HEK293 (cell line): Measurements from ENCODE around the gene LARP1.
"Not testable (repeated sequence)": the region's sequence is repeated elsewhere in the genome, so short reads cannot be mapped to it uniquely, and the experiment has no call there.

Source experiments
- CTCF ChIA-PET: fragments of 350-600 bp; formaldehyde crosslinking; extraction: SDS; loops from one replicate; lab custom pipeline; 2021; ENCODE audit warnings: antibody characterized with exemption; lab: Yijun Ruan, JAX
- POLR2A ChIA-PET: fragments of 300-600 bp; formaldehyde crosslinking; extraction: SDS; loops from one replicate; lab custom pipeline; 2020; ENCODE audit warnings: antibody characterized with exemption, inconsistent platforms; lab: Yijun Ruan, JAX
- H3K27ac ChIP-seq: fragments of 200-500 bp; sonication (Bioruptor generic); 2 replicates; pipeline ENCODE4 v1.5.1; 2014; ENCODE audit warnings: low read depth, low read length, control low read depth, inconsistent platforms; ENCODE audit errors: extremely low read depth
- H3K36me3 ChIP-seq, 2 experiments: fragments of 200-500 bp in 1 of 2; sonication (Bioruptor generic) in 1 of 2; 1 replicate in 1 of 2; 2 replicates in 1 of 2; pipeline ENCODE4 v1.5.1; 2014 to 2017; ENCODE audit warnings: inconsistent platforms in 2 of 2, low read length in 2 of 2; ENCODE audit not compliant: control insufficient read depth in 2 of 2, insufficient read depth in 1 of 2
- H3K4me1 ChIP-seq: fragments of 200-500 bp; sonication (Bioruptor generic); 2 replicates; pipeline ENCODE4 v1.5.1; 2014; ENCODE audit warnings: mild to moderate bottlenecking, low read length, inconsistent platforms; ENCODE audit not compliant: control insufficient read depth, insufficient read depth
- H3K4me3 ChIP-seq: 2 replicates; pipeline ENCODE4 v1.5.1; 2011; ENCODE audit warnings: low read depth, mild to moderate bottlenecking, control low read depth, low read length, moderate library complexity
- H3K9me3 ChIP-seq: fragments of 200-500 bp; sonication (Bioruptor generic); 2 replicates; pipeline ENCODE4 v1.5.1; 2014; ENCODE audit warnings: low read depth, low read length, inconsistent platforms; ENCODE audit not compliant: control insufficient read depth, insufficient read depth
- KLF9 ChIP-seq: fragments of 450-650 bp; formaldehyde crosslinking; IDR thresholded peaks from 2 replicates; pipeline ENCODE4 v1.5.1; 2016; ENCODE audit warnings: missing biosample characterization, missing genetic modification characterization, low read depth
- REST ChIP-seq: fragments of 450-650 bp; formaldehyde crosslinking; IDR thresholded peaks from 2 replicates; pipeline ENCODE4 v1.5.1; 2016; ENCODE audit warnings: missing biosample characterization, missing genetic modification characterization
- ZBTB8A ChIP-seq: fragments of 450-650 bp; formaldehyde crosslinking; IDR thresholded peaks from 2 replicates; pipeline ENCODE4 v1.5.1; 2016; ENCODE audit warnings: missing biosample characterization, missing genetic modification characterization
- ZNF140 ChIP-seq: fragments of 450-650 bp; formaldehyde crosslinking; IDR thresholded peaks from 2 replicates; pipeline ENCODE4 v1.5.1; 2016; ENCODE audit warnings: missing biosample characterization, missing genetic modification characterization
- ZNF211 ChIP-seq: fragments of 450-650 bp; formaldehyde crosslinking; IDR thresholded peaks from 2 replicates; pipeline ENCODE4 v1.5.1; 2016; ENCODE audit warnings: low read depth, missing biosample characterization, missing genetic modification characterization
- ZNF394 ChIP-seq: fragments of 450-650 bp; formaldehyde crosslinking; IDR thresholded peaks from 2 replicates; pipeline ENCODE4 v1.5.1; 2016; ENCODE audit warnings: missing biosample characterization, missing genetic modification characterization, mild to moderate bottlenecking, moderate library complexity, borderline replicate concordance
- ZNF426 ChIP-seq: fragments of 450-650 bp; formaldehyde crosslinking; IDR thresholded peaks from 2 replicates; pipeline ENCODE4 v1.5.1; 2017; ENCODE audit warnings: missing biosample characterization, missing genetic modification characterization, mild to moderate bottlenecking, inconsistent platforms, moderate library complexity
- ZNF555 ChIP-seq: fragments of 450-650 bp; formaldehyde crosslinking; conservative IDR thresholded peaks from 2 replicates; pipeline ENCODE4 v1.5.1; 2017; ENCODE audit warnings: missing biosample characterization, mild to moderate bottlenecking, missing genetic modification characterization, inconsistent platforms
- ZNF623 ChIP-seq: fragments of 450-650 bp; formaldehyde crosslinking; IDR thresholded peaks from 2 replicates; pipeline ENCODE4 v1.5.1; 2016; ENCODE audit warnings: missing biosample characterization, missing genetic modification characterization
- ZNF654 ChIP-seq: fragments of 450-650 bp; formaldehyde crosslinking; IDR thresholded peaks from 2 replicates; pipeline ENCODE4 v1.5.1; 2016; ENCODE audit warnings: low read depth, missing biosample characterization, missing genetic modification characterization
- ZNF664 ChIP-seq: fragments of 450-650 bp; formaldehyde crosslinking; IDR thresholded peaks from 2 replicates; pipeline ENCODE4 v1.5.1; 2016; ENCODE audit warnings: missing biosample characterization, missing genetic modification characterization
- ZXDB ChIP-seq: fragments of 450-650 bp; formaldehyde crosslinking; IDR thresholded peaks from 2 replicates; pipeline ENCODE4 v1.5.1; 2016; ENCODE audit warnings: missing biosample characterization, missing genetic modification characterization
- TF ChIP-seq, protein P1 (sequence below): fragments of 450-650 bp; formaldehyde crosslinking; conservative IDR thresholded peaks from 2 replicates; pipeline ENCODE4 v1.5.1; 2016; ENCODE audit warnings: low read depth, missing biosample characterization, missing genetic modification characterization
- TF ChIP-seq, protein P2 (sequence below): fragments of 450-650 bp; formaldehyde crosslinking; conservative IDR thresholded peaks from 2 replicates; pipeline ENCODE4 v1.5.1; 2016; ENCODE audit warnings: low read depth, missing biosample characterization, missing genetic modification characterization

Gene LARP1

GRCh38 chr5:154734370-154735248, 20.6 kb upstream of the LARP1 start:
- ChIA-PET CTCF (interaction anchor here (0.6 kb wide), 1 partner anchor 31 kb away, joined by 7 read pairs; no protein-coding TSS in a partner anchor), POLR2A (no interaction called here)
- no peaks in the 10 kb centered on the region for H3K4me1 ChIP-seq
- no peak overlapping the region for H3K4me3 ChIP-seq
- H3K27ac ChIP-seq, result no peak overlapping the region
- TF ChIP-seq KLF9, result no peak
- peak; percentile 91 for TF ChIP-seq ZNF211 (tag by site-specific recombination)
- H3K36me3 ChIP-seq, result no peaks in the 10 kb centered on the region
- H3K9me3 ChIP-seq, result no peaks in the 10 kb centered on the region

GRCh38 chr5:154735362-154735761, 19.8 kb upstream of the LARP1 start:
- H3K4me1 ChIP-seq, H3K36me3 ChIP-seq, POLR2A ChIA-PET, H3K4me3 ChIP-seq, CTCF ChIA-PET, H3K9me3 ChIP-seq, H3K27ac ChIP-seq: not testable (repeated sequence)
- TF ChIP-seq ZNF140 (peak; percentile 39; the same call in 1 of the 2 replicates), ZNF394 (tag by site-specific recombination) (peak; percentile 83; the same call in 1 of the 2 replicates), ZNF623 (tag by site-specific recombination) (peak; percentile 57), ZNF426 (tag by site-specific recombination) (peak; percentile 68), ZBTB8A (tag by site-specific recombination) (peak; percentile 62), ZNF555 (peak; percentile 60), ZNF654 (tag by site-specific recombination) (peak; percentile 11; the same call in 1 of the 2 replicates), REST (tag by site-specific recombination) (peak; percentile 58), ZXDB (0 out of 2 replicates have a peak, but pooled peaks have one; percentile 37), ZNF664 (tag by site-specific recombination) (0 out of 2 replicates have a peak, but pooled peaks have one; percentile 22)
- TF ChIP-seq, protein P1, sequence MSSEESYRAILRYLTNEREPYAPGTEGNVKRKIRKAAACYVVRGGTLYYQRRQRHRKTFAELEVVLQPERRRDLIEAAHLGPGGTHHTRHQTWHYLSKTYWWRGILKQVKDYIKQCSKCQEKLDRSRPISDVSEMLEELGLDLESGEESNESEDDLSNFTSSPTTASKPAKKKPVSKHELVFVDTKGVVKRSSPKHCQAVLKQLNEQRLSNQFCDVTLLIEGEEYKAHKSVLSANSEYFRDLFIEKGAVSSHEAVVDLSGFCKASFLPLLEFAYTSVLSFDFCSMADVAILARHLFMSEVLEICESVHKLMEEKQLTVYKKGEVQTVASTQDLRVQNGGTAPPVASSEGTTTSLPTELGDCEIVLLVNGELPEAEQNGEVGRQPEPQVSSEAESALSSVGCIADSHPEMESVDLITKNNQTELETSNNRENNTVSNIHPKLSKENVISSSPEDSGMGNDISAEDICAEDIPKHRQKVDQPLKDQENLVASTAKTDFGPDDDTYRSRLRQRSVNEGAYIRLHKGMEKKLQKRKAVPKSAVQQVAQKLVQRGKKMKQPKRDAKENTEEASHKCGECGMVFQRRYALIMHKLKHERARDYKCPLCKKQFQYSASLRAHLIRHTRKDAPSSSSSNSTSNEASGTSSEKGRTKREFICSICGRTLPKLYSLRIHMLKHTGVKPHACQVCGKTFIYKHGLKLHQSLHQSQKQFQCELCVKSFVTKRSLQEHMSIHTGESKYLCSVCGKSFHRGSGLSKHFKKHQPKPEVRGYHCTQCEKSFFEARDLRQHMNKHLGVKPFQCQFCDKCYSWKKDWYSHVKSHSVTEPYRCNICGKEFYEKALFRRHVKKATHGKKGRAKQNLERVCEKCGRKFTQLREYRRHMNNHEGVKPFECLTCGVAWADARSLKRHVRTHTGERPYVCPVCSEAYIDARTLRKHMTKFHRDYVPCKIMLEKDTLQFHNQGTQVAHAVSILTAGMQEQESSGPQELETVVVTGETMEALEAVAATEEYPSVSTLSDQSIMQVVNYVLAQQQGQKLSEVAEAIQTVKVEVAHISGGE (tag by site-specific recombination), result peak; percentile 68
- TF ChIP-seq, protein P2, sequence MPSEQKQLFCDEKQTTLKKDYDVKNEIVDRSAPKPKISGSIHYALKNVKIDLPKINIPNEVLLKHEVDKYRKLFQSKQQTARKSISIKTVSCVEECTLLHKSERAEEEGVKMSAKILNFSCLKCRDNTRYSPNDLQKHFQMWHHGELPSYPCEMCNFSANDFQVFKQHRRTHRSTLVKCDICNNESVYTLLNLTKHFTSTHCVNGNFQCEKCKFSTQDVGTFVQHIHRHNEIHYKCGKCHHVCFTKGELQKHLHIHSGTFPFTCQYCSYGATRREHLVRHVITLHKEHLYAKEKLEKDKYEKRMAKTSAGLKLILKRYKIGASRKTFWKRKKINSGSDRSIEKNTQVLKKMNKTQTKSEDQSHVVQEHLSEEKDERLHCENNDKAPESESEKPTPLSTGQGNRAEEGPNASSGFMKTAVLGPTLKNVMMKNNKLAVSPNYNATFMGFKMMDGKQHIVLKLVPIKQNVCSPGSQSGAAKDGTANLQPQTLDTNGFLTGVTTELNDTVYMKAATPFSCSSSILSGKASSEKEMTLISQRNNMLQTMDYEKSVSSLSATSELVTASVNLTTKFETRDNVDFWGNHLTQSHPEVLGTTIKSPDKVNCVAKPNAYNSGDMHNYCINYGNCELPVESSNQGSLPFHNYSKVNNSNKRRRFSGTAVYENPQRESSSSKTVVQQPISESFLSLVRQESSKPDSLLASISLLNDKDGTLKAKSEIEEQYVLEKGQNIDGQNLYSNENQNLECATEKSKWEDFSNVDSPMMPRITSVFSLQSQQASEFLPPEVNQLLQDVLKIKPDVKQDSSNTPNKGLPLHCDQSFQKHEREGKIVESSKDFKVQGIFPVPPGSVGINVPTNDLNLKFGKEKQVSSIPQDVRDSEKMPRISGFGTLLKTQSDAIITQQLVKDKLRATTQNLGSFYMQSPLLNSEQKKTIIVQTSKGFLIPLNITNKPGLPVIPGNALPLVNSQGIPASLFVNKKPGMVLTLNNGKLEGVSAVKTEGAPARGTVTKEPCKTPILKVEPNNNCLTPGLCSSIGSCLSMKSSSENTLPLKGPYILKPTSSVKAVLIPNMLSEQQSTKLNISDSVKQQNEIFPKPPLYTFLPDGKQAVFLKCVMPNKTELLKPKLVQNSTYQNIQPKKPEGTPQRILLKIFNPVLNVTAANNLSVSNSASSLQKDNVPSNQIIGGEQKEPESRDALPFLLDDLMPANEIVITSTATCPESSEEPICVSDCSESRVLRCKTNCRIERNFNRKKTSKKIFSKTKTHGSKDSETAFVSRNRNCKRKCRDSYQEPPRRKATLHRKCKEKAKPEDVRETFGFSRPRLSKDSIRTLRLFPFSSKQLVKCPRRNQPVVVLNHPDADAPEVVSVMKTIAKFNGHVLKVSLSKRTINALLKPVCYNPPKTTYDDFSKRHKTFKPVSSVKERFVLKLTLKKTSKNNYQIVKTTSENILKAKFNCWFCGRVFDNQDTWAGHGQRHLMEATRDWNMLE (tag by site-specific recombination), result peak; percentile 80; the same call in 1 of the 2 replicates
